Stimulated activated CD4-positive, alpha-beta T cell treated with anti-CD3 and anti-CD28 coated beads, TNF-alpha, amount 100 ng/mL, for 1 hour (primary cell): ENCODE results near the gene FAM227A.
"Not testable (repeated sequence)": the region's sequence is repeated elsewhere in the genome, so short reads cannot be mapped to it uniquely, and the experiment has no call there.

ENCODE experiments used
- DNase-seq, 3 donors: peaks; one replicate each; pipeline ENCODE4 v3.0.0-alpha.2; 2020; ENCODE audit warnings: low read depth in 3 of 3, low spot score in 1 of 3

FAM227A gene

DNA sequence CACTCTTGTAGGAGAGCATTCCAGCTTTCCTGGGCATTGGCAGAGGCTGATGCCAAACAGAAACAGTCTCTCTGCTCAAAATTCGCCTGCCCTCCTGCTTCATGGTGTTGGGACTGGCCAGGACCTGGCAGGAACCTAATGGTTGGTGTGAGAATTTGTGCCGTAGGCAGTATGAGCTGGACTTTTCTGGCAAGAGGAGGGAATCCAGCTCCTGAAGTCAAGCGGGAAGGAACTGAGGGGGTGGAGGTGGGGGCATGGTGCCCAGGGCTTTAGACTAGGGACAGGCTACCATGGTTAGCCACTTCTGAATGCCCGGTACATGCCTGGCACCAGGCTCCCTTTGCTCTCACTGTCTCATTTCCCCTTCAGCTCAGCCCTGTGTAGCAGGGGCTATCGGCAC lies 18.7 kb upstream of the FAM227A start:
- DNase-seq = no peak

DNA sequence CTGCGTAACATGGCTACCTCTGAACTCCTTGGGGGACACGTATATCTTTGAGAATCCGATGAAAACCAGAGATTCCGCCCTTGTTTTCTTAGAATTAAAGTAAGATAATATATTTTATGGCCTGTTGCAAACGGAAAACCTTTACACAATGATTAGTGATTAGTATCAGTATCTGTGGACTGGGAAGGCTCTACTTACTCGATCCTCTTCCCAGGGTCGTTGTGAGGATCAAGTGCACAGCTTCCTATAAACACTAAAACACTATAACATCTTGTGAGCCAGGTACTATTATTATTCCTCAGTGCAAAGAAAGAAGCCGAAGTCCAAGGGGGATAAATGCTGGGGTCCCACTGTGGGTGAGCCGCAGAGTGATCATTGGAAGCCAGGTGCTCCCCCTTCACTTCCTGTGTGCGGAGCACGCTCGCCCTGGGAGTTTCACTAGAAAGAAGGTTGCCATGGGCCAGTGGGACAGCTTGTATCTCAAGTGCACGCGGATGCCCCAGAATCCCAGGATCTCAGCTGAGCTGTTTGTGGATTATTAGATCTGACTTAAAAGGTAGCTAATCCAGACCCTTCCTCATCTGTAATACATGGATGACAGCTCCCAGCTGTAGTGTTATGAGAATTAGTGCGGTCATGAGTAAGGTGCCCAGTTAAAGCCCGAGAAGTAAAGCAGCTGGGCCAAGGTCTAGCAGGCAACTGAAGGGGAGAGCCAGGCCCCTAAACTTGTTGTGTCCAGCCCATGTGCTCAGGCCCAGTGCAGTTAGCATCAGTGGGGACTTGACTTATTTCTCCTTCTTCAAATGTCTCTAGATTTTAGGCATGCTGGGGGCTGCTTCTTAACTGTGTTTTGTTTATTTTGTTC lies 1.1 kb upstream of the FAM227A start:
- DNase-seq = no peak

GRCh38 chr22:38655519-38656255 lies 505 bp downstream of the FAM227A start:
- no peak for DNase-seq

DNA sequence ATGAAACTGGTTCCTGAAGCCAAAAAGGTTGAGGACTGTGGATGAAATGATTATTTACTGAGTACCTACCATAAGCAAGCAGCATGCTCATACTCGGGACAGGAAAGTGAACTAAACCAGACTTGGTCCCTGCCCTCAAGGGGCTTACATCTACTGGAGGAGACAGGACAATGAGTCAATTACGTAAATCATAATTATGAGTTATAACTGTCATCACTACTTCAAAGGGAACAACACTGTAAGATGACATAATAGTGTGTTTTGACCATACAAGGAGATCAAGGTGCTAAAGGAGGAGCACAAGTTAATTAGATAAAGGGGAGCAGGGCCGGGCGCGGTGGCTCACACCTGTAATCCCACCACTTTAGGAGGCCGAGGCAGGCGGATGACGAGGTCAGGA lies 2.5 kb downstream of the FAM227A start:
- DNase-seq = no peak

- no peak for DNase-seq
Observed at GRCh38 chr22:38652859-38653258, 3.3 kb downstream of the FAM227A start.

- DNase-seq = no peak
Observed at GRCh38 chr22:38649841-38650522, 6.2 kb downstream of the FAM227A start.

GRCh38 chr22:38645430-38645829 lies 10.8 kb downstream of the FAM227A start:
- DNase-seq = no peak

DNA sequence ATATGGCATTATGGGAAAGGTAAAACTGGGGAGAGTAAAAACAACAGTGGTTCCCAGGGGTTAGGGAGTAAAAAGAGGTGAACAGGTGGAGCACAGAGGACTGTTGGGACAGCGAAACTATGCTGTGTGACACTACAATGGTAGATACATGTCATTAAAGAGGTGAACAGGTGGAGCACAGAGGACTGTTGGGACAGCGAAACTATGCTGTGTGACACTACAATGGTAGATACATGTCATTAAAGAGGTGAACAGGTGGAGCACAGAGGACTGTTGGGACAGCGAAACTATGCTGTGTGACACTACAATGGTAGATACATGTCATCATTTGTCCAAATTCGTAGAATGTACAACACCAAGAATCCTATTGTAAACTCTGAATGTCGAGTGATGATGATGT lies 11.9 kb downstream of the FAM227A start:
- DNase-seq = not testable (repeated sequence)

DNA sequence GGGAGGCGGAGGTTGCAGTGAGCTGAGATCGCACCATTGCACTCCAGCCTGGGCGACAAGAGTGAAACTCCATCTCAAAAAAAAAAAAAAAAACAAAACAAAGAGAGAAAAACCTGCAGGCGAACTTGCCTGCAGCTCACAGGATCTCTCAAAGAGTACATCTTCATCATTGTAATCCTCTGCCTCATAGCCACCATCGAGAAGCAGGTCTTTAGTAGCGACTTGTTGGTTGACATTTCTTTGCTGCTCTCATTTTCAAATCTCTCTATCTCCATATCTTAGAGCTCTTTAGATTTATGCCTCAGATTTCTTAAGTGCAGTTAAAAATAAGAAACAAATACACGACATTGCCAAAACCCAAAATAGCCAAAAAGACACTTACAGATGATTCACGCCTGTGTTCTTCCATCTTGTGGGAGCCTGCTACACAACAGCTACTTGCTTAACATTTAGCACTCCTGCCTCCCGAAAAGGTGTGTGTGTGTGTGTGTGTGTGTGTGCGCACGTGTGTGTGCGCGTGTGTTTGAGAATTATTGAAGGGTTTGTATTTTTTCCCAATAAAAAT lies 14.6 kb downstream of the FAM227A start:
- DNase-seq = no peak

- DNase-seq = no peak
Observed at GRCh38 chr22:38638728-38639127, 17.5 kb downstream of the FAM227A start.

GRCh38 chr22:38638216-38638615 lies 18.0 kb downstream of the FAM227A start:
- no peak for DNase-seq

- DNase-seq = no peak
Observed at GRCh38 chr22:38632528-38632927, 23.7 kb downstream of the FAM227A start.

GRCh38 chr22:38631724-38632123 lies 24.5 kb downstream of the FAM227A start:
- DNase-seq = no peak

- no peak for DNase-seq
Observed at GRCh38 chr22:38629108-38629507, 27.1 kb downstream of the FAM227A start.

- no peak for DNase-seq
Observed at GRCh38 chr22:38628444-38628843, 27.7 kb downstream of the FAM227A start.

DNA sequence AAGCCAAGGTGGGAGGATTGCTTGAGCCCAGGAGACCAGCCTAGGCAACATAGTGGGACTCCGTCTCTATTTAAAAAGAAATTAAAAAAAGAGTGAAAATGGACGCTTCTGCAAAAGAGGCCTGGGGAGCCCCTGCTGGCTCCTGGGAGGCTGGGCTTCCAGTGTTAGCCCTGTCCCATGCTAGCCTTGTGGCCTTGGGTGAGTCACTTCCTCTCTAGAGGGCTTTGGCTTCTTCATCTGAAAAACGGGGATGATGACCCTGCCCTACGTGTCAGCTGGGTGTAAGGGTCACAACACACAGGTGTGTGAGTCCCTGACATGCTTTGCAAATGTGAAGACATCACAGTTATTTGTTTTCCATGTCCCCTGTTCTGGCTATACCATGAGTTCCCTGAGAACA lies 32.8 kb downstream of the FAM227A start:
- DNase-seq = no peak

DNA sequence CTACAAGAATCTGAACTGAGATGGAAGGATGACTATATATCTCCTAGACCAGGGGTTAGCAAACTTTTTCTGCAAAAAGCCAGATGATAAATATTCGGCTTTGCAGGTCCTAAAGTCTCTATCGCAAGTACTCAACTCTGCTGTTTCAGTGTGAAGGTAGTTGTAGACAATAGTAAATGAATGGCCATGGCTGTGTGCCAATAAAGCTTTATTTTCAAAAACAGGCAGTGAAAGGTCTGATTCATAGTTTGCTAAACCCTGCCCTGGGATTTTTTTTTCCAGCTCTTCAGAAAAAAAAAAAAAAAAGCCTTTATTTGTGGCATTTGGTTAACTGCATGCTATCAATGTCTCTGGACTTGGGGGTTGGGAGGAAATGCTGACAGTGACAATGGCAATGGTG lies 37.5 kb downstream of the FAM227A start:
- no peak for DNase-seq

DNA sequence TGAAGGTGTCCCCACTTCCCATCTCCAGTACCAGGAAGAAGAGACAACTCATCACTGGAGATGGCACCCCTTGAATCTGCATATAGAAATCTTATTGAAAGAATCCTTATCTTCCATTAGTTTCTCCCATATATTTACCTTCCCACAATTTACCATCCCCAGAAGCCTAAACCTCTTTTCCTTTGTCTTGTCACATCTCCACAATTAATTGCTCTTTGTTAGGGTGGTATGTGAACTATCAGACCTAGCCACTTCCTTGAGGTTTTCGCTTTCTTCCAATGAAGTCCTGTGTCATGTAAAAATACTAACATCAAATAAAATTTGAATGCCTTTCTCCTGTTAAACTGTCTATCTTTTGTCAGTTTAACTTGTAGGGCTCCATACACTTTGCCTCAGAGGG lies 37.9 kb downstream of the FAM227A start:
- no peak for DNase-seq

DNA sequence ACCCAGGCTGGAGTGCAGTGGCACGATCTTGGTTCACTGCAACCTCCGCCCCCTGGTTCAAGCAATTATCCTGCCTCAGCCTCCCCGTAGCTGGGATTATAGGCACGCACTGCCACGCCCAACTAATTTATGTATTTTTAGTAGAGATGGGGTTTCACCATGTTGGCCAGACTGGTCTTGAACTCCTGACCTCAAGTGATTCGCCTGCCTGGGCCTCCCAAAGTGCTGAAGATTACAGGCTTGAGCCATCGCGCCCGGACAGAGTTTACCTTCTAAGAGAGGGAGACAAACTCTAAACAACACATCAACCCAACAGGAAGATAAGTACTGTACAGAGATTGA lies 41.2 kb downstream of the FAM227A start:
- not testable (repeated sequence) for DNase-seq

DNA sequence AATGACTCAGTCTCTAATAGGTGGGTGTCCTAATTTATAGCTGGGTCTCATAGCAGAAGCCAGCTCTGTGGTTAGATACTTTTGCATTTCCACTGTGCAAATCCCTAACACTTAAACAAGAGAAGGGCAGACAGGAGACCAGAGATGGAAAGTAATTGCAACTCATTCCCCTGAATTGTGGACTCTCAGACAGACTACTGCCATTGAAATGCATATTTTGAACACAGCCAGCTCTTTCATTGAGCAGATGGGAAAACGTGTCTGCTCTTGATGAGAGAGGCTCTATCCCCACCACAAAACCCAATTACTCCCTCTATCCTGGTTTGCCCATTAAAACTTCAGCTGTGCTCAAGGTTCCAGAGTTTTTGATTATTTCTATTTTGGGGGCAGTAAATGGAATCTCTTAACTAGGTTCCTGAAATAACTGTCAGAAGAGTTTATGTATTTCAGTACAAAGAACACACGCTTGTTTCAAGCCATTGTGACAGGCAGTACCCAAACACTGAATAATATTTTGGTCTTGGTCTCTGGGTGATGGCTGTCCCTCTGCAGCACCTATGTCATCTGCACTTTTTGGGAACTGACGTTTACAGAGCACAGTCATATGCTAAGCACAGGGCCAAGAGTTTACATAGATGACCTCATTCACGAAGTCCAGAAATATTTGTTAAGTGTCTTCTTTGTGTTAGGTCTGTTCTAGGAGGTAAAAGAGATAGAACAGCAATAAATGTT lies 41.7 kb downstream of the FAM227A start:
- no peak for DNase-seq

- no peak for DNase-seq
Observed at GRCh38 chr22:38613588-38613987, 42.6 kb downstream of the FAM227A start.
